COLO668 (cell line): Measurements from ENCODE around the gene USP17L20.
"Not testable (repeated sequence)": the region's sequence is repeated elsewhere in the genome, so short reads cannot be mapped to it uniquely, and the experiment has no call there.

Experiments used
- DNase-seq: peaks from one replicate; lab custom pipeline; 2025; ENCODE audit not compliant: unreplicated experiment; lab: John Stamatoyannopoulos, UW

USP17L20 gene

GRCh38 chr4:9257824-9258223 is at the start of gene USP17L20:
Gene USP17L20 (plus strand): TSS chr4:9258124. CDS start chr4:9258124, 0 bp downstream.
- not testable (repeated sequence) for DNase-seq

- not testable (repeated sequence) for DNase-seq
These were observed 47.6 kb upstream of the USP17L20 start, which contains the start of gene USP17L10 for GRCh38 chr4:9210357-9210756. Gene USP17L10 (plus strand): TSS chr4:9210657. CDS start chr4:9210657, 0 bp downstream.

GRCh38 chr4:9214701-9215100 is 43.2 kb upstream of the USP17L20 start:
- DNase-seq = not testable (repeated sequence)

- DNase-seq = not testable (repeated sequence)
These were observed 42.8 kb upstream of the USP17L20 start, which contains the start of gene USP17L11 for GRCh38 chr4:9215105-9215504. Gene USP17L11 (plus strand): TSS chr4:9215405. CDS start chr4:9215405, 0 bp downstream.

GRCh38 chr4:9219852-9220251 is 38.1 kb upstream of the USP17L20 start, which contains the start of gene USP17L12:
Gene USP17L12 (plus strand): TSS chr4:9220152. CDS start chr4:9220152, 0 bp downstream.
- not testable (repeated sequence) for DNase-seq

- DNase-seq = not testable (repeated sequence)
These were observed 33.3 kb upstream of the USP17L20 start, which contains the start of gene USP17L13 for GRCh38 chr4:9224596-9224995. Gene USP17L13 (plus strand): TSS chr4:9224896. CDS start chr4:9224896, 0 bp downstream.

GRCh38 chr4:9230249-9230648 is 27.7 kb upstream of the USP17L20 start:
- DNase-seq = not testable (repeated sequence)

GRCh38 chr4:9234085-9234484 is 23.8 kb upstream of the USP17L20 start, which contains the start of gene USP17L15:
Gene USP17L15 (plus strand): TSS chr4:9234385. CDS start chr4:9234385, 0 bp downstream.
- not testable (repeated sequence) for DNase-seq

- DNase-seq = not testable (repeated sequence)
These were observed 19.5 kb upstream of the USP17L20 start for GRCh38 chr4:9238461-9238860.

GRCh38 chr4:9243579-9243978 is 14.3 kb upstream of the USP17L20 start, which contains the start of gene USP17L17:
Gene USP17L17 (plus strand): TSS chr4:9243879. CDS start chr4:9243879, 0 bp downstream.
- DNase-seq = not testable (repeated sequence)

GRCh38 chr4:9247953-9248680 is 9.8 kb upstream of the USP17L20 start, which contains the start of gene USP17L18:
Gene USP17L18 (plus strand): TSS chr4:9248630. CDS start chr4:9248630, 0 bp downstream.
- DNase-seq = not testable (repeated sequence)

GRCh38 chr4:9253078-9253477 is 4.8 kb upstream of the USP17L20 start, which contains the start of gene USP17L19:
Gene USP17L19 (plus strand): TSS chr4:9253378. CDS start chr4:9253378, 0 bp downstream.
- not testable (repeated sequence) for DNase-seq

- not testable (repeated sequence) for DNase-seq
These were observed 4.6 kb downstream of the USP17L20 start, which contains the start of gene USP17L21 for GRCh38 chr4:9262572-9262971. Gene USP17L21 (plus strand): TSS chr4:9262872. CDS start chr4:9262872, 0 bp downstream.

GRCh38 chr4:9267319-9267718 is 9.4 kb downstream of the USP17L20 start, which contains the start of gene USP17L22:
Gene USP17L22 (plus strand): TSS chr4:9267619. CDS start chr4:9267619, 0 bp downstream.
- DNase-seq = not testable (repeated sequence)

GRCh38 chr4:9271719-9272118 is 13.8 kb downstream of the USP17L20 start:
- not testable (repeated sequence) for DNase-seq
